GM21515 (cell line): Measurements from ENCODE around the gene METTL1.

Experiments
- ATAC-seq: cut with Tn5 transposase; IDR thresholded peaks from one replicate; pipeline ENCODE4 v1.9.1; 2021; ENCODE audit not compliant: unreplicated experiment

The METTL1 gene

GRCh38 chr12:57738661-57739237, 33.2 kb downstream of the METTL1 start, which contains the start of gene AGAP2:
AGAP2 (minus strand) TSS chr12:57738742; CDS start chr12:57738246, 496 bp downstream.
- ATAC-seq: no peak

GRCh38 chr12:57737467-57738460, 34.1 kb downstream of the METTL1 start:
- no peak for ATAC-seq

- ATAC-seq: no peak
Measured at GRCh38 chr12:57736741-57737466, 35.0 kb downstream of the METTL1 start.

GRCh38 chr12:57735952-57736740, 35.8 kb downstream of the METTL1 start:
- ATAC-seq: no peak

- ATAC-seq: no peak
Measured at GRCh38 chr12:57735198-57735855, 36.6 kb downstream of the METTL1 start.

- no peak for ATAC-seq
Measured at GRCh38 chr12:57734591-57734990, 37.3 kb downstream of the METTL1 start.

- ATAC-seq: no peak
Measured at GRCh38 chr12:57733928-57734327, 38.0 kb downstream of the METTL1 start.

- ATAC-seq: no peak
Measured at GRCh38 chr12:57732726-57733593, 38.9 kb downstream of the METTL1 start.

- no peak for ATAC-seq
Measured at GRCh38 chr12:57732270-57732669, 39.6 kb downstream of the METTL1 start.

- ATAC-seq: no peak
Measured at GRCh38 chr12:57731411-57732080, 40.4 kb downstream of the METTL1 start.

- ATAC-seq: no peak
Measured at GRCh38 chr12:57730336-57731067, 41.4 kb downstream of the METTL1 start.

GRCh38 chr12:57729321-57729844, 42.5 kb downstream of the METTL1 start:
- no peak for ATAC-seq

GRCh38 chr12:57727758-57728395, 44.0 kb downstream of the METTL1 start:
- no peak for ATAC-seq

- ATAC-seq: no peak
Measured at GRCh38 chr12:57726884-57727757, 44.8 kb downstream of the METTL1 start.

GRCh38 chr12:57726151-57726883, 45.6 kb downstream of the METTL1 start:
- no peak for ATAC-seq

- ATAC-seq: no peak
Measured at GRCh38 chr12:57725851-57726150, 46.1 kb downstream of the METTL1 start.
